ENCODE data around the gene AKIRIN1. TPM values are rescaled to one million over a fixed set of nuclear protein-coding genes. Genes with fewer than 3 reads are reported as not detected.
"Not testable (repeated sequence)": the region's sequence is repeated elsewhere in the genome, so short reads cannot be mapped to it uniquely, and the experiment has no call there.

The AKIRIN1 gene
- total and polyA plus RNA-seq, 12 donors = 12.9 to 73.8 (median 53.1) TPM

- no peak for ATAC-seq
- H3K36me3 ChIP-seq = peaks cover 0 to 16% (median 0%) of the 10 kb centered on the region in 9 donors
- no peaks in the 10 kb centered on the region for H3K27me3 ChIP-seq
- whole genome bisulfite sequencing, 2 donors = 74 to 87% methylated on average over 4 of the region's 4 CpGs
- peaks cover 5 to 23% (median 14%) of the 10 kb centered on the region in 9 donors for H3K4me1 ChIP-seq
- H3K4me3 ChIP-seq = no peak overlapping the region
- no peak overlapping the region for H3K27ac ChIP-seq
- DNase-seq = no peak
- TF ChIP-seq, protein P1, sequence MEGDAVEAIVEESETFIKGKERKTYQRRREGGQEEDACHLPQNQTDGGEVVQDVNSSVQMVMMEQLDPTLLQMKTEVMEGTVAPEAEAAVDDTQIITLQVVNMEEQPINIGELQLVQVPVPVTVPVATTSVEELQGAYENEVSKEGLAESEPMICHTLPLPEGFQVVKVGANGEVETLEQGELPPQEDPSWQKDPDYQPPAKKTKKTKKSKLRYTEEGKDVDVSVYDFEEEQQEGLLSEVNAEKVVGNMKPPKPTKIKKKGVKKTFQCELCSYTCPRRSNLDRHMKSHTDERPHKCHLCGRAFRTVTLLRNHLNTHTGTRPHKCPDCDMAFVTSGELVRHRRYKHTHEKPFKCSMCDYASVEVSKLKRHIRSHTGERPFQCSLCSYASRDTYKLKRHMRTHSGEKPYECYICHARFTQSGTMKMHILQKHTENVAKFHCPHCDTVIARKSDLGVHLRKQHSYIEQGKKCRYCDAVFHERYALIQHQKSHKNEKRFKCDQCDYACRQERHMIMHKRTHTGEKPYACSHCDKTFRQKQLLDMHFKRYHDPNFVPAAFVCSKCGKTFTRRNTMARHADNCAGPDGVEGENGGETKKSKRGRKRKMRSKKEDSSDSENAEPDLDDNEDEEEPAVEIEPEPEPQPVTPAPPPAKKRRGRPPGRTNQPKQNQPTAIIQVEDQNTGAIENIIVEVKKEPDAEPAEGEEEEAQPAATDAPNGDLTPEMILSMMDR (IDR thresholded peaks at IDR 0.05) = no peak
- H3K9me3 ChIP-seq = no peaks in the 10 kb centered on the region
- intact Hi-C loops (cut with DNase I) = no loop called here
Observed at GRCh38 chr1:39050001-39050400, 58.9 kb downstream of the AKIRIN1 start.

DNA sequence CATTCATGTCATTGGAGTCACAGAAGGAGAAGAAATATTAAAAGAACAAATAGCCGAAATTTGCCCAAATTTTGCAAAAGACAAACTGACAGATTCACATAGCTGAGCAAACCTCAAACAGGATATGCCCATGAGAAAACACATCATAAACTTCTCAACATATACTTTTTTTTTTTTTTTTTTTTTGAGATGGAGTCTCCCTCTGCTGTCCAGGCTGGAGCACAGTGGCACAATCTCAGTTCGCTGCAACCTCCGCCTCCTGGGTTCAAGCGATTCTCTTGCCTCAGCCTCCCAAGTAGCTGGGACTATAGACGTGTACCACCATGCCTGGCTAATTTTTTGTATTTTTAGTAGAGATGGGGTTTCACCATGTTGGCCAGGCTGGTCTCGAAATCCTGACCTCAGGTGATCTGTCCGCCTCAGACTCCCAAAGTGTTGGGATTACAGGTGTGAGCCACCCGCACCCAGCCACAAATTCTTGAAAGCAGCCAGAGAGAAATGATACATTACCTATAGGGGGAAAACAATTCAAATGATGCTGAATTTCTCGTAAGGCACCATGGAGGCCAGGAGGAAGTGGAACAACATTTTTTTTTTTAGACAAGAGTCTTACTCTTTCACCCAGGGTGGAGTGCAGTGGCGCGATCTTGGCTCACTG lies 60.2 kb downstream of the AKIRIN1 start:
- H3K9me3 ChIP-seq; ATAC-seq; H3K27me3 ChIP-seq; intact Hi-C loops (cut with DNase I); H3K4me3 ChIP-seq; H3K27ac ChIP-seq; DNase-seq: not testable (repeated sequence)
- Histone ChIP-seq H3K4me1 (peaks cover 5 to 19% (median 14%) of the 10 kb centered on the region in 9 donors), H3K36me3 (peaks cover 0 to 13% (median 0%) of the 10 kb centered on the region in 9 donors)
- 88% methylated on average over 11 of the region's 11 CpGs for WGBS, 2 donors

- no peak for ATAC-seq
- no peak overlapping the region for H3K27ac ChIP-seq
- intact Hi-C loops (cut with DNase I) = no loop called here
Observed at GRCh38 chr1:39051956-39052355, 60.9 kb downstream of the AKIRIN1 start.

GRCh38 chr1:39055213-39055710 lies 64.2 kb downstream of the AKIRIN1 start:
- H3K4me3 ChIP-seq; H3K36me3 ChIP-seq; intact Hi-C loops (cut with DNase I); H3K4me1 ChIP-seq; DNase-seq; H3K9me3 ChIP-seq; H3K27ac ChIP-seq; ATAC-seq; H3K27me3 ChIP-seq: not testable (repeated sequence)
- WGBS, 2 donors = 95 to 96% methylated on average over 8 of the region's 8 CpGs

More at GRCh38 chr1:39051956-39052355, 60.9 kb downstream of the AKIRIN1 start:
- DNase-seq = no peak
- 87 to 88% methylated on average over 4 of the region's 4 CpGs for WGBS, 2 donors
- H3K4me1 ChIP-seq = peaks cover under 1 to 12% (median 8%) of the 10 kb centered on the region in 9 donors
- TF ChIP-seq, protein P1 (IDR thresholded peaks at IDR 0.05) = no peak
- no peaks in the 10 kb centered on the region for H3K27me3 ChIP-seq
- H3K4me3 ChIP-seq = no peak overlapping the region
- peaks cover 0 to 13% (median 0%) of the 10 kb centered on the region in 9 donors for H3K36me3 ChIP-seq
- H3K9me3 ChIP-seq = no peaks in the 10 kb centered on the region

Other genes starting within 250 kb of the AKIRIN1 start
- 10 to 100 TPM; 20.3 to 32.3 (median 23.2) TPM for gene RRAGC, start 131.5 kb upstream of the AKIRIN1 start, total RNA-seq
- gene RRAGC, start 131.5 kb upstream of the AKIRIN1 start, polyA plus RNA-seq = 10 to 100 TPM in 1 of 2 donors, 1 to 10 TPM in 1; 6.9 to 16.6 TPM
- 10 to 100 TPM in 2 of 10 donors, 1 to 10 TPM in 8; 5.4 to 22.8 (median 8.2) TPM for gene MYCBP, start 117.9 kb upstream of the AKIRIN1 start, total RNA-seq
- gene MYCBP, start 117.9 kb upstream of the AKIRIN1 start, polyA plus RNA-seq = 1 to 10 TPM; 3.9 to 8.8 TPM
- gene GJA9, start 109.7 kb upstream of the AKIRIN1 start, total RNA-seq = not detected
- not detected for gene GJA9, start 109.7 kb upstream of the AKIRIN1 start, polyA plus RNA-seq
- gene RHBDL2, start 49.4 kb upstream of the AKIRIN1 start, total RNA-seq = under 1 TPM in 2 of 10 donors, not detected in 8; 0.11 to 0.37 TPM
- gene RHBDL2, start 49.4 kb upstream of the AKIRIN1 start, polyA plus RNA-seq = under 1 TPM; 0.30 to 0.51 TPM
- 100 to 1,000 TPM; 303 to 646 (median 513) TPM for gene NDUFS5, start 35.1 kb downstream of the AKIRIN1 start, total RNA-seq
- gene NDUFS5, start 35.1 kb downstream of the AKIRIN1 start, polyA plus RNA-seq = 1,000 to 10,000 TPM; 1,540 to 6,035 TPM
- gene MACF1, start 213.4 kb downstream of the AKIRIN1 start, total RNA-seq = 100 to 1,000 TPM; 157 to 379 (median 325) TPM
- 100 to 1,000 TPM in 1 of 2 donors, 10 to 100 TPM in 1; 85.3 to 136 TPM for gene MACF1, start 213.4 kb downstream of the AKIRIN1 start, polyA plus RNA-seq